ENCODE results near the gene ACSBG1. TPM values are rescaled to one million over a fixed set of nuclear protein-coding genes. Genes with fewer than 3 reads are reported as not detected.
A peak's percentile ranks its signal among the peaks of the same experiment; 100 is the strongest.

The ACSBG1 gene
- total RNA-seq, 1 donor from 2014 or later: not detected

- H3K36me3 Mint-ChIP-seq (ENCODE audit: insufficient read depth): no peaks in the 10 kb centered on the region
- TF ChIP-seq, protein P1, sequence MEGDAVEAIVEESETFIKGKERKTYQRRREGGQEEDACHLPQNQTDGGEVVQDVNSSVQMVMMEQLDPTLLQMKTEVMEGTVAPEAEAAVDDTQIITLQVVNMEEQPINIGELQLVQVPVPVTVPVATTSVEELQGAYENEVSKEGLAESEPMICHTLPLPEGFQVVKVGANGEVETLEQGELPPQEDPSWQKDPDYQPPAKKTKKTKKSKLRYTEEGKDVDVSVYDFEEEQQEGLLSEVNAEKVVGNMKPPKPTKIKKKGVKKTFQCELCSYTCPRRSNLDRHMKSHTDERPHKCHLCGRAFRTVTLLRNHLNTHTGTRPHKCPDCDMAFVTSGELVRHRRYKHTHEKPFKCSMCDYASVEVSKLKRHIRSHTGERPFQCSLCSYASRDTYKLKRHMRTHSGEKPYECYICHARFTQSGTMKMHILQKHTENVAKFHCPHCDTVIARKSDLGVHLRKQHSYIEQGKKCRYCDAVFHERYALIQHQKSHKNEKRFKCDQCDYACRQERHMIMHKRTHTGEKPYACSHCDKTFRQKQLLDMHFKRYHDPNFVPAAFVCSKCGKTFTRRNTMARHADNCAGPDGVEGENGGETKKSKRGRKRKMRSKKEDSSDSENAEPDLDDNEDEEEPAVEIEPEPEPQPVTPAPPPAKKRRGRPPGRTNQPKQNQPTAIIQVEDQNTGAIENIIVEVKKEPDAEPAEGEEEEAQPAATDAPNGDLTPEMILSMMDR (IDR thresholded peaks at IDR 0.05; ENCODE audit: unreplicated experiment): no peak
- H3K27ac Mint-ChIP-seq: no peak overlapping the region
- H3K4me1 Mint-ChIP-seq (ENCODE audit: low read depth): peaks cover 13% of the 10 kb centered on the region
- no peak overlapping the region for H3K4me3 Mint-ChIP-seq (ENCODE audit: low read depth)
- H3K9me3 Mint-ChIP-seq (ENCODE audit: low read depth): no peaks in the 10 kb centered on the region
- peaks cover 7% of the 10 kb centered on the region for H3K27me3 Mint-ChIP-seq
- DNase-seq (ENCODE audit: low spot score, unreplicated experiment): no peak
These were observed 21.0 kb downstream of the ACSBG1 start for GRCh38 chr15:78213425-78213750.

DNA sequence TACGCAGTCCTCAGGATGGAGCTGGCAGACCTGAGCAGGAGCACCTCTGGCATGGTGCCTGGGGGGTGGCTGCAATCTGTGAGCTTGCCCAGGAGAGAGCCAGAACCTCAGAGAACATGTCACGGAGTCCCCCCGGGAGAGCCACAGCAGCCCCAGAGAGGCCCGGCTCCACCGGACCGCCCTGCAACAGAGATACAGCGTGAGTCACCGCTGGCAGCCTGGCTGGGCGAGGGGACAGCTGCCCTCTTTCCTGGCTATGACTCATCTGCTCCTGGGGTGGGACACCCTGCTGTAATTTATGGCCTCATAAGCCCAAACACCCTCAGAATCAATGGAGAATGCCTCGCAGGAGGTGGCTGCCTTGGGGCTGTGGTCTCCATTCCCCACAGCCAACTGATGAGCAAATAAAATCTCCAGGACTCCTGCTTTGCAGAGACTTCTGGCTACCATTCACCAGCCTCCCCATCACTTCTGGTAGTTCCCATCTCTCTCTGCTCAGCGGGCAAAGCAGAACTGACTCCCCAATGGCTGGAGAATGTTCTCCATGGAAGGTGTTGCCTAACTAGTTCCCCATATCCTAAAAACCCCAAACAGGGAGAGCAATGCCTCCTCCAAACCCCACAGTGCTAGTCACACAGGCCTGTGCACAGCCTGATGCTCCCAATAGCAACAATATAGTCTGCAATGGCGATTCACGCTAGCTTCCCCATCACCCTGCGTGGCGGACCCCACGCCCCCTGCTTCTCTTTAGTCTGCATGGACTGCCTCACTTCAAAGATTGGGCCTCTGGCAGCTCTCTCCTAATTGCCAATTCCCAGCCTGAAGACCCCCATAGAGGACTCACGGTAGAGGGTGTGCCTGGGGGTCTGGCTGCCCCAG lies 21.6 kb downstream of the ACSBG1 start:
- no peak for DNase-seq (ENCODE audit: low spot score, unreplicated experiment)
- Mint-ChIP-seq H3K27ac (no peak overlapping the region), H3K4me1 (ENCODE audit: low read depth) (peaks cover 13% of the 10 kb centered on the region)

DNA sequence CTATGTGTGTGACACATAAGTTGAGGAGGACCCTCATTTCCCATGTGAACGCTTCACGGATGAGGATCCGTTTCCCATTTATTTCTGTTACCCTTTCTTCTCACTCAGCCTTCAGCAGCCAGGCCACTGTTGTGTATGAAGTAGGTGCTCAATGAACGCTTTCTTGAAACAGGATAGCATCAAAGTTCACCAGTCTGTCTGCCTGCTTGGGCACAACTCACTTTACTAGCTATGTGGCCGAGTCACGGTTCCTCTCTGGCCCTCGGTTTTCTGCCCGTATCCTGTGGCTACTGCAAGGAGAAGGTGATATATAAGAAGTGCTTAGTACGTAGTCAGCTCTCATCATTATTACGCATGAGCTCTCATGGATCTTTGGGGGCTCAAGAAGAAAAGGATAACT lies 22.4 kb downstream of the ACSBG1 start:
- no peaks in the 10 kb centered on the region for H3K36me3 Mint-ChIP-seq (ENCODE audit: insufficient read depth)
- no peak overlapping the region for H3K4me3 Mint-ChIP-seq (ENCODE audit: low read depth)
- peaks cover 7% of the 10 kb centered on the region for H3K27me3 Mint-ChIP-seq
- H3K27ac Mint-ChIP-seq: no peak overlapping the region
- TF ChIP-seq, protein P1 (IDR thresholded peaks at IDR 0.05; ENCODE audit: unreplicated experiment): no peak
- peaks cover 16% of the 10 kb centered on the region for H3K4me1 Mint-ChIP-seq (ENCODE audit: low read depth)
- H3K9me3 Mint-ChIP-seq (ENCODE audit: low read depth): no peaks in the 10 kb centered on the region
- DNase-seq (ENCODE audit: low spot score, unreplicated experiment): no peak

More for the DNA sequence above, 21.6 kb downstream of the ACSBG1 start:
- TF ChIP-seq, protein P1 (IDR thresholded peaks at IDR 0.05; ENCODE audit: unreplicated experiment): no peak
- no peaks in the 10 kb centered on the region for H3K36me3 Mint-ChIP-seq (ENCODE audit: insufficient read depth)
- H3K9me3 Mint-ChIP-seq (ENCODE audit: low read depth): no peaks in the 10 kb centered on the region
- peaks cover 7% of the 10 kb centered on the region for H3K27me3 Mint-ChIP-seq
- H3K4me3 Mint-ChIP-seq (ENCODE audit: low read depth): no peak overlapping the region

GRCh38 chr15:78211189-78211921 lies 23.0 kb downstream of the ACSBG1 start:
- TF ChIP-seq, protein P1 (IDR thresholded peaks at IDR 0.05; ENCODE audit: unreplicated experiment): no peak
- Mint-ChIP-seq H3K9me3 (ENCODE audit: low read depth) (no peaks in the 10 kb centered on the region), H3K4me3 (ENCODE audit: low read depth) (no peak overlapping the region), H3K27me3 (peaks cover 7% of the 10 kb centered on the region), H3K36me3 (ENCODE audit: insufficient read depth) (no peaks in the 10 kb centered on the region), H3K27ac (no peak overlapping the region), H3K4me1 (ENCODE audit: low read depth) (peaks cover 20% of the 10 kb centered on the region)
- DNase-seq (ENCODE audit: low spot score, unreplicated experiment): no peak

DNA sequence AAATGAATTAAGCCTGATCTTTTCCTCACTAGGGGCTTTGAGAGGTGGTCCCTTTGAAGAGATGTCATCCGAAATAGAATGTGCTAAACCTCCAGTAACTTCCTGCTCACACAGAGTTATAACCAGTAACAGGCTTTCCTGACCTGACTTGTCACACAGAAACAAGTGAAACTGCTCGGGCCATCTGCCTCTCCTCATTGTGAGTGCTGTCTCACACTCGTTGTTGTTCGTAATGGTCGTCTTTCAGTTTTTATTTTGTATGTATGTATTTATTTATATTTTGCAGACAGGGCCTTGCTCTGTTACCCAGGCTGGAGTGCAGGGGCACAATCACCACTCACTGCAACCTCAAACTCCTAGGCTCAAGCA lies 24.0 kb downstream of the ACSBG1 start:
- Mint-ChIP-seq H3K4me3 (ENCODE audit: low read depth) (no peak overlapping the region), H3K9me3 (ENCODE audit: low read depth) (no peaks in the 10 kb centered on the region), H3K27ac (no peak overlapping the region), H3K36me3 (ENCODE audit: insufficient read depth) (no peaks in the 10 kb centered on the region), H3K27me3 (peaks cover 4% of the 10 kb centered on the region), H3K4me1 (ENCODE audit: low read depth) (peaks cover 20% of the 10 kb centered on the region)
- TF ChIP-seq, protein P1 (IDR thresholded peaks at IDR 0.05; ENCODE audit: unreplicated experiment): no peak
- DNase-seq (ENCODE audit: low spot score, unreplicated experiment): peak; percentile 1
